Muscle layer of colon (tissue), 2 donors: Measurements from ENCODE around the gene SIRT5.

Experiments
- H3K27ac ChIP-seq: one replicate; pipeline ENCODE4 v1.7.0; 2013; ENCODE audit warnings: low read depth, mild to moderate bottlenecking, low read length, moderate library complexity
- H3K27me3 ChIP-seq, 2 donors: one replicate each; pipeline ENCODE4 v1.7.0; 2013; ENCODE audit warnings: low read length in 2 of 2, mild to moderate bottlenecking in 2 of 2; ENCODE audit not compliant: insufficient read depth in 2 of 2, control insufficient read depth in 1 of 2
- H3K36me3 ChIP-seq: one replicate; pipeline ENCODE4 v1.7.0; 2013; ENCODE audit warnings: mild to moderate bottlenecking, low read length; ENCODE audit not compliant: insufficient read depth
- H3K4me1 ChIP-seq: one replicate; pipeline ENCODE4 v1.7.0; 2013; ENCODE audit warnings: mild to moderate bottlenecking, low read length; ENCODE audit not compliant: insufficient read depth
- H3K4me3 ChIP-seq, 2 donors: one replicate each; pipeline ENCODE4 v1.7.0; 2013; ENCODE audit warnings: low read length in 2 of 2, low read depth in 1 of 2, mild to moderate bottlenecking in 1 of 2, moderate library complexity in 1 of 2
- H3K9ac ChIP-seq: one replicate; pipeline ENCODE4 v1.7.0; 2013; ENCODE audit warnings: low read length
- H3K9me3 ChIP-seq: one replicate; pipeline ENCODE4 v1.7.0; 2013; ENCODE audit warnings: mild to moderate bottlenecking, low read length
- donor health status: abdominal sarcoma.
- donor health status: Adenocarcinoma of cecum.

Gene SIRT5

GRCh38 chr6:13574571-13575376, at the start of gene SIRT5:
Gene SIRT5 (plus strand): TSS chr6:13574601. CDS start chr6:13584111, 9,510 bp downstream.
- Histone ChIP-seq H3K9me3 (no peaks in the 10 kb centered on the region), H3K4me1 (peaks cover 8% of the 10 kb centered on the region), H3K27me3 (no peaks in the 10 kb centered on the region), H3K36me3 (no peaks in the 10 kb centered on the region), H3K4me3 (peak within 1 kb of the TSS; percentile 91 to 100), H3K27ac (peak within 1 kb of the TSS; percentile 88), H3K9ac (peak within 1 kb of the TSS; percentile 85)

DNA sequence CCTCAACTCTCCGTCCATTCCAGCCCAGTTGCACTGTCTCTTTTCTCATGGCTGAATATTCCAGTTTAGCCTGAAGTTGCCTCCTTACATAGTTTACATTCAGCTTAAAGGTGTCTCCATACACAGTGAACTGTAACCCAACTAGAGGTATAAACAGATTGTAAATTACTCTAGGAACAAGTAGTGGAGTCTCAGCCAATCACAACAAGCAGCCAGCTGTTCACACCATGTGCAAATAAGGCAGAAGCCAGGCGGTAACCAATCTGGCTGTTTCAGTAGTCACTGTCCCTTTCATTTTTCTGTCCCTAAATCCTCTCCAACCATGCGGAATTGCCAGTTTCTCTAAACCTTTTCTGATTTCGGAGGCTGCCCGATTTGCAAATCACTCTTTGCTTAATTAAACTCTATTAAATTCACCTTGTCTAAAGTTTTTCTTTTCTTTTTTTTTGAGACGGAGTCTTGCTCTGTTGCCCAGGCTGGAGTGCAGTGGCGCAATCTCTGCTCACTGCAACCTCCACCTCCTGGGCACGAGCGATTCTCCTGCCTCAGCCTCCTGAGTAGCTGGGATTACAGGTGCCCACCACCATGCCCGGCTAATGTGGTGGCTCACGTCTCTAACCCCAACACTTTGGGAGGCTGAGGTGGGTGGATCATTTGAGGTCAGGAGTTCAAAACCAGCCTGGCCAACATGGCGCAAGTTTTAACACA, 49.4 kb upstream of the SIRT5 start:
- Histone ChIP-seq H3K27ac (no peak overlapping the region), H3K9ac (no peak overlapping the region), H3K27me3 (no peaks in the 10 kb centered on the region), H3K36me3 (no peaks in the 10 kb centered on the region), H3K4me3 (no peak overlapping the region), H3K9me3 (no peaks in the 10 kb centered on the region), H3K4me1 (no peaks in the 10 kb centered on the region)

DNA sequence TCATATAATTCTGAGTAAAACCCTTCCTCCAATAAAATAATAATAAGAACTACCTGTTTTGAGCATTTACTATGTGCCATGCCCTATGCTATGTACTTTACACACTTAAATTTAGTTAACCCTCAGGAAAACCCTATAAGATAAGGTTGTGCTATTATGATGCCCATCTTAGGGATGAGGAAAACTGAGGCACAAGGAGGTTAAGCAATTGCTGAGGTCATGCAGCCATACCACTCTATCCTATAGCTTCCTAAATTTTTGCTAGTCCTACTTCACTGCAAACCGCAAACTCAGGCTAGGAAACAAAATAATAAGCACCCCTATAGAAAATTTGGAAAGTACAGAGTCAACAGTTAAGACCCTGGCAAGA, 48.1 kb upstream of the SIRT5 start:
- Histone ChIP-seq H3K9ac (no peak overlapping the region), H3K9me3 (no peaks in the 10 kb centered on the region), H3K27ac (no peak overlapping the region), H3K36me3 (no peaks in the 10 kb centered on the region), H3K4me1 (no peaks in the 10 kb centered on the region), H3K4me3 (no peak overlapping the region), H3K27me3 (no peaks in the 10 kb centered on the region)

GRCh38 chr6:13526727-13527670, 47.4 kb upstream of the SIRT5 start:
- no peak overlapping the region for H3K4me3 ChIP-seq
- no peaks in the 10 kb centered on the region for H3K4me1 ChIP-seq
- no peak overlapping the region for H3K9ac ChIP-seq
- H3K27me3 ChIP-seq: no peaks in the 10 kb centered on the region
- no peaks in the 10 kb centered on the region for H3K9me3 ChIP-seq
- no peak overlapping the region for H3K27ac ChIP-seq
- H3K36me3 ChIP-seq: no peaks in the 10 kb centered on the region

DNA sequence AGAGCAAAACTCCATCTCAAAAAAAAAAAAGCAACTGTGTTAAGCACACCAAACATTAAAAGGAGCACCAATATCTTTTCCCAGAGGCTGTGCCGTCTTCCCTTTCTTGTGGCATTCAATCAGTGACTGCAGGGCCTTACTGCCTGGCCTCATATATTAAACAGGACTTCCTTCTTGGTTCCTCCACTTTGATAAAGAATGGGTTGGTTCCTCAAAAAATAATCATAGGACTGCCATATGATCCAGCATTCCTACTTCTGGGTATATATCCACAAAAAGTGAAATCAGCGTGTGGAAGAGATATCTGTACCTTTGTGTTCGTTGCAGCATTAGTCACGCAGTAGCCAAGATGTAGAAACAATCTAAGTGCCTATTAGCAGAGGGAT, 46.7 kb upstream of the SIRT5 start:
- Histone ChIP-seq H3K4me1 (no peaks in the 10 kb centered on the region), H3K27me3 (no peaks in the 10 kb centered on the region), H3K4me3 (no peak overlapping the region), H3K36me3 (no peaks in the 10 kb centered on the region), H3K9me3 (no peaks in the 10 kb centered on the region), H3K9ac (no peak overlapping the region), H3K27ac (no peak overlapping the region)

GRCh38 chr6:13528232-13528631, 46.2 kb upstream of the SIRT5 start:
- Histone ChIP-seq H3K27ac (no peak overlapping the region), H3K9ac (no peak overlapping the region), H3K27me3 (no peaks in the 10 kb centered on the region), H3K36me3 (no peaks in the 10 kb centered on the region), H3K4me1 (no peaks in the 10 kb centered on the region), H3K9me3 (no peaks in the 10 kb centered on the region), H3K4me3 (no peak overlapping the region)

DNA sequence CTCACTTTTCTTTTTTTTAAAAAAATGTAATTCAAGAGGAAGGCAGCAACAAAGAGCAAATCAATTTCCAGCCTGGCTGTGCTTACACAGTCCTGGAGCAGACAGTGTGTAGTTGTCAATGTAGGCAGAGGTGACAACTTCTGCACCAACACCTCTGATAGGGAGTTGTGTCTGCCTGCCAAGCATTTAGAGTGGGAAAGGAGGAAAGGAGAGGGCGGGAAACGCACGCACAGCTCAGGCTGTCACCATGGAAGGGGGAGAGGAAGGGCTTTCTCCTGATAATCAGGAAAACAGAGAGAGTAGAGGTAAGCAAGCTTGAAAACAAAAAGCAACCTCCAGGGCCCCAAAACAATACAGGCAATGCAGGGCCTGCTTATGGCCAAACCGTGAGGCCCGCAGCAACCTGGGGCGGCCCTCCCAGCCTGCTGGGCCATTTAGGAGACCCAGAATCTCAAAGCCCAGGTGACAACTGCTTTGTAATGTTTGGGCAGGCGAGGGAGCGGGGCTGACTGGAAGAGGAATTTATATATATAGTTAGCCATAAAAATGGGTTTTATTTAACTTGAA, 45.5 kb upstream of the SIRT5 start:
- H3K9ac ChIP-seq: no peak overlapping the region
- no peaks in the 10 kb centered on the region for H3K36me3 ChIP-seq
- no peaks in the 10 kb centered on the region for H3K27me3 ChIP-seq
- H3K4me3 ChIP-seq: no peak overlapping the region
- no peaks in the 10 kb centered on the region for H3K9me3 ChIP-seq
- H3K4me1 ChIP-seq: no peaks in the 10 kb centered on the region
- H3K27ac ChIP-seq: no peak overlapping the region

- Histone ChIP-seq H3K9ac (no peak overlapping the region), H3K4me1 (no peaks in the 10 kb centered on the region), H3K27ac (no peak overlapping the region), H3K27me3 (no peaks in the 10 kb centered on the region), H3K9me3 (no peaks in the 10 kb centered on the region), H3K36me3 (no peaks in the 10 kb centered on the region), H3K4me3 (no peak overlapping the region)
Observed at GRCh38 chr6:13531956-13532355, 42.4 kb upstream of the SIRT5 start.

- Histone ChIP-seq H3K27me3 (no peaks in the 10 kb centered on the region), H3K9me3 (no peaks in the 10 kb centered on the region), H3K4me3 (no peak overlapping the region), H3K27ac (no peak overlapping the region), H3K4me1 (no peaks in the 10 kb centered on the region), H3K9ac (no peak overlapping the region), H3K36me3 (no peaks in the 10 kb centered on the region)
Observed at GRCh38 chr6:13534536-13534935, 39.9 kb upstream of the SIRT5 start.

- Histone ChIP-seq H3K27me3 (no peaks in the 10 kb centered on the region), H3K4me1 (no peaks in the 10 kb centered on the region), H3K9me3 (no peaks in the 10 kb centered on the region), H3K27ac (no peak overlapping the region), H3K36me3 (no peaks in the 10 kb centered on the region), H3K9ac (no peak overlapping the region), H3K4me3 (no peak overlapping the region)
Observed at GRCh38 chr6:13535306-13535705, 39.1 kb upstream of the SIRT5 start.
